Stimulated activated CD4-positive, alpha-beta T cell treated with anti-CD3 and anti-CD28 coated beads, Interleukin-1b, Interleukin-23, amount 100 ng/mL, for 4 hours (primary cell): Measurements from ENCODE around the gene EGR4.
A peak's percentile ranks its signal among the peaks of the same experiment; 100 is the strongest.

ENCODE experiments used
- DNase-seq, 2 donors: peaks; one replicate each; pipeline ENCODE4 v3.0.0-alpha.2; 2020; ENCODE audit warnings: low read depth in 2 of 2

The EGR4 gene

DNA sequence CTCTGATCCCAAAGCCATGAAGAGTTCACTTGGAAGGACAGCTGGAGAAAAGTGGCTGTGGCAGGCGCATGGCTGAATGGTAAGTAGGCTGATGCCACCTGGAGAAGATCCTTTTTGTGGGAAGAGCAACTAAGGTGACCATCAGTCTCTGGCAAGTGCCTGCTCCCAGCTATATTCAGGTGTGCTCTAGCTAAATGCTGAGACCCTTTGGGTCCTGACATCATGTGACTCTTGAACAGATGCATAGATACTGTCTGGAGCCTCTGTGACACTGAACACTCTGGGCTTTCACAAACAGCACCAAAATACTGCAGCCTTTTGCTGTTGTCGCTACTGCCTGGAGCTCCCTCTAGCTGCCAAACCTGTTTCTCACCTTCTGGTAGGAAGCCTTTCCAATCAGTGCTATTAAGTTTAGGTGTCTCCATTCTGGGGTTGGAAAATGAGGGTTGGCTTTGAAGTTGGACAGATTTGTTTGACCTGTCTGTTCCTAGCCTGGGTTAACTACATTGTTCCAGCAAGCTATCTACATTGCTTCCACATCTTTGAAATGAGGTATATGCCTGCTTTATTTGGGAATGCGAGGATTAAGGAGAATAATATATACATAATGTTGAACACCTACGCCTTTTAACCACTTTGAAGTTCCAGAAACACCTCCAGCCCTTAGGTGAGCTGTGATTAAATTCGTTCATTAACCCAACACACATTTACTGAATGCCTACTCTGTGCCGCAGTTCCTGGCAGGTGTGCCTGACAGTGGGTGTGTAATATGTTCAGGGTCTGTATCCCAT is 3.1 kb downstream of the EGR4 start:
- DNase-seq: peak in 1 of 2 donors; percentile 30

- no peak for DNase-seq
Observed at GRCh38 chr2:73289304-73289703, 4.0 kb downstream of the EGR4 start.

- DNase-seq: no peak
Observed at GRCh38 chr2:73286134-73286655, 7.2 kb downstream of the EGR4 start.

- DNase-seq: no peak
Observed at GRCh38 chr2:73285159-73285739, 8.1 kb downstream of the EGR4 start.

DNA sequence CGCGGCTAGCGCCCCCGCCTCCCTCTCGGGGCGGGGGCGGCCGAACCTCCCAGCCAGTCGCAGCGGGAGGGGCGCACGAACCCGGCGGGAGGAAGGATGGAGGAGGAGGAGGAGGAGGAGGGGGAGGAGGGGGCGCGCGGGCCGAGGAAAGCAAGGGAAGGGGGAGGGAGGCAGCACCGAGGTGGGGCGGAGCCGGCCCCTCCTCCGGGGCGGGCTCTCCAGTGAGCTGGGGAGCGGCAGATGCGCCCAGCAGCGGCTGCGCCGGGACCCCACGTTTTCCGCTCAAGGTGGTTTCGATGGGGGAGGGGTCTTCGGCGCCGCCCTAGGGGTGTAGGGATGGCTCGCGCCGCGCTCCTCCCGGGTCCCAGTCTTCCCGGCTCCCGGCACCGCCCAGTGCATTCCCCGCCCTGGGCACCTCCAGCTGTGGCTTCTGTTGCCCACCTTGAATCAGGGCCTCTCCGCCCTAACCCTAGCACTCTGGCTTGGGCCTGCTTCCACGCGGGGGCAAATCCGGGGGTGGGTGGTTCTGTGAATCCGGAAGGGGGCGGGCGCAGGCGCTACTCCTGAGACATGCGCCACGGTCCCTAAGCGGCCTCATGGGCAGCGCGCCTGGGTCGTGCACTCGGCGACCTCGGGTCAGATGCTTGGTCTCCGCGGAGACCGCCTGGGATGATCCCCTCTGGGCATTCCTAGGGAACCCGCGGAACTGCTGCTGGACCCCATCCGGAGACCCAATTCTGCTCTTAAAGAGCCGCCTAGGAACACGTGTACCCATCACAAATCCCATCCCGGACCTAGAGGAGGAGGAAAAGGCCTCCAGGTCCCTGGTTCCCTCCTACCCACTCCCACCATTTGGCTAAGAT is 8.8 kb downstream of the EGR4 start, which contains the start of gene FBXO41:
Gene FBXO41, minus strand, starts transcription at position 183 of the 863 bp plus-strand sequence. CDS start 14,848 bp downstream, outside the sequence.
- peak; percentile 74 to 77 for DNase-seq

DNA sequence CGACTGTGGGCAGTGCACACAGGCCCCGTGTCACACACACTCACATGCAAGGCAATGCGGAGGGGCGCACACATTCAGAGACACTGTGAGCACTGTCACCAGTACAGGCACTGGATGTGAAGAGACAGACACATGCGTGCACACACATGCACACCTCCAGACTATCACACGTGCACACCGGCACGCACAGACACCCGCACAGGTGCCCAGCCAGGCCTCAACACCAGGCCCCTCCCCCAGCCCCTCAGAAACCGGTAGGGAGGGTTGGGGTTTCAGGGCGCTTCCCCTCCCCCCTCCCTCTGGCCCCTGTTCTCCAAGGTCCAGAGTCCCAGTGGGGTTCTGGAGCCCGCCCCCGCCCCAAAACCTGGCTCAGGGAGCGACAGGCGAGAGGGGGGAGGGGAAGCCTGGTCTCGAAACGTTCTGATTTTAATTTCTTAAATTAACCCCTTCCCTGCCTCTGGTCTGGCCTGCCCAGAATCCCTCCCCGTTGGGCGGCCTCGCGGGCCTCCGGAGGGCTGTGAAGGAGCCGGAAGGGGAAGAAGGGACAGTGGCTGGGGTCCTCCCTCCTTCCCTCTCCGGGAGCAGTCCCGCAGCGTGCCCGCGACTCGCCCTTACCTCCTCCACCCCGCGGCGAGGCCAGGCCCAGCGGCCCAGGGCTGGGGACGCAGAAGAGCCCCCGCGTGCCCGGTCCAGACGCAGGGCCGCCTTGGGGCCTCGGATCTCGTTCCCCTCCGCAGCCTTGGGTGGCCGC is 9.6 kb downstream of the EGR4 start:
- no peak for DNase-seq

- DNase-seq: no peak
Observed at GRCh38 chr2:73282924-73283544, 10.3 kb downstream of the EGR4 start.

DNA sequence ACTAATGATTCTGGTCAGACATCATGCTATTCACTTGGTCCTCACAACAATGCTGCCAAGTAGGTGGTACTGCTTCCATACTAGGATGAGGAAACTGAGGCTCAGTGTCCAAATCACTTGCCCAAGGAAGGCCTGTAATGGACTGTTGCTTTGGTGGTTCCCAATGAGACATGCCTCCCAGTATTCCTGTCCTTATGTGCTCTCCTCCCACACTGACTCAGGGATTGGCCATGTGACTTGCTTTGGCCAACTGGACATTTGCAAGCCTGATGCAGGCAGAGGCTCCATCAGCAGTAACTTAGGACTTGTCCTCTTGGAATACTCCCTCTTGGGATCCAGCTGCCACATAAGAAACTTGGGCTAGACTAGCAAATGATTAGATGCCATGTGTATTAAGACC is 12.1 kb downstream of the EGR4 start:
- DNase-seq: no peak

DNA sequence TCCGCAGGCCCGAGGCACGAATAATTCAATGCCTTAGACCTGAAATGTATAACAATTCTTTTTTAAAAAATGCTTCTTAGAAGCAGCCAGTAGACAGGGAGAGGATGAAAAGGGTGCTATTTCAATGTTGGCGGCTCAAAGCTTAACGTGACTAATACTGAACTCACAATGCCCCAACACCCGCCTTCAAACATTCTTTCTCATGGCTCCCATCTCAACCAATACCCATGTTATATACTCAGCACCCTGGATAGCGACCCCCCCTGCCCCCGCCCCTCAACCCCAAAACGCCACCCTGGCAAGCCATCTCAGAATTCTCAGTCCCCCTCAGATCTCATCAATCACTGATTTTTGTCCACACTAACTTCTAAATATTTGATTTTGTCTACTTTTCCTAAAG is 13.5 kb downstream of the EGR4 start:
- DNase-seq: no peak

GRCh38 chr2:73272270-73272669 is 21.1 kb downstream of the EGR4 start:
- no peak for DNase-seq

DNA sequence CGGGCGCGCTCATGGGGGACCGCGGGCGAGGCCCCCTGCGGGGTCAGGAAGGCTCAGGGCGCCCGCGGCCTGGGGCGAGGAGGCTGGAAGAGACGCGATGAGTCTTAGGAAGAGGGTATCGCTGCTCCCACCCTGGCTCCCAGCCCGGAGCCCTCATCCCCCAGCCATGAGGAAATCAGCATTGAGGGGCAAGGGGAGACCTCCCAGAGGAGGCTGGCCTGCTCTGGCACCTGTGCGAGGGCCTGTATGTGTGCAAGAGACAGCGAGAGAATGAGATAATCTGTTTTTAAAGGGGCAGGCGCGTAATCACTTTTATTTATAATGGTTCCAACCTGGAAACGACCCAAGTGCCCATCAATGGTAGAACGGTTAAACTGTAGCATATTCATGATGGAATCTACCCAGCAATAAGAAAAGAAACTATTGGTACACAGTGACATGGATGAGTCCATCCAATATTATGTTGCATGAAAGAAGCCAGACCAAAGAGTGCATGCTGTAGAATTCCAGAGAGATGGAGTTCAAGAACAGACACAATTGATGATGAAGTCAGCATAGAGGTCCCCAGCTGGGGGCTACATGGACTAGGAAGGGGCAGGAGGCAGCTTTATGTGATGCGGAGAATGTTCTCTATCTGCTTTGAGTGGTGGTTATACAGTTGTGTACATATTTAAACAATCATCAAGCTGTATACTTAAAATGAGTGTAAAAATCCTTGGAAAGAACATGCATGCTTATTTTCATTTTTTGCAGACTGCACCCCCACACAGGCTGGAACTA is 23.5 kb downstream of the EGR4 start:
- no peak for DNase-seq

DNA sequence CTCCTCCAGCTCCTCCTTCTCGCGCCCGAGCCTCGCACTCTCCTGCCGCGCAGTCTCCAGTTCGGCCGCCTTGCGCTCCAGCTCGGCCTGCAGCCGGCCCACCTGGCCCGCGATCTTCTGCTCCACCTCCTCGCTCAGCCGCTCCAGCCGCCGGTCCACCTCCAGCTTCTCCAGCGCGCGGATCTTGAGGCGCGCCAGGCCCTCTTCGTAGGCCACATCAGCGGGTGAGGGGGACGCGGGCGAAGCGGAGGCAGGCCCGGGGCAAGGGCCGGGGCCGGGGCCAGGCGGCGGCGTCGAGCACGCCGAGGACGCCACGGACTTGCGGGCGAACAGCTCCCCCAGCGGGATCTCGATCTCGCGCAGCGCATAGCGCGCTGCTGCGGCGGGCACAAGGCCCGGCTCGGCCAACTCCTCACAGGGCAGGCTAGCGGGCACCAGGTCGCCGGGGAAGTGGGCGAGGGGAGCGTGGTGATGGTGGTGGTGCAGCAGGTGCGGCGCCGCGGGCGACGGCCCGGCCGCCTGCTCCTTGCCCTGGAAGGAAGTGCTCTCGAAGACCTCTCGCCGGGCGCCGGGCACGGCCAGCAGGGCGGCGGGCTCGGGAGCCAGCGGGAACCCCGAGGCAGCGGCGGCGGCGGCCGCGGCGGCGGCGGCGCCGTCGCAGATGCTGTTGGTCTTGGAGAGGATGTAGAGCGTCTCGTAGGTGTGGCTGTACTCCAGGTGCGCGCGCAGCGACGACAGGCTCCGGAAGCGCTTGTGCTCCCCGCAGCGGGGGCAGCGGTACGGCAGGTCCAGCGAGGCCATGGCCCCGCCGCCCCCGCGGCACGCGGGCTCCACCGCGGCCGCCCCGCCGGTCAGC is 24.3 kb downstream of the EGR4 start:
- DNase-seq: peak; percentile 56 to 72

GRCh38 chr2:73268366-73268829 is 24.9 kb downstream of the EGR4 start:
- no peak for DNase-seq

DNA sequence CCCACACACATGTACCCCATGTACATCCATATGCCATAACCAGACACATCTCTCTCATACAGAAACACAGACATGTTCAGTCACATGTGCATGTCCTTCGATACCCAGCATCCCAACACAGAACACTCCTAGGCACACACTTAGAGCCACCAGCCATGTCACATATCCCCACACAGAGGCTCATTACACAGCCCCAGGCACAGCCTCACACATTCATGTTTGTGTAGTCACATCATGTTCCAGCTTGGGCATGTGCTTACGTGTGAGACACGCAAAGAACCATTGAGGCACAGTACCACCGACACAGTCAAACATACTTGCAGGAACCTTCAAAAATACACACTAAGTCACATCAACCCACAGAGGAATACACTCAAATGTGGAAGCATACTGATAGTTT is 26.3 kb downstream of the EGR4 start:
- DNase-seq: no peak

- no peak for DNase-seq
Observed at GRCh38 chr2:73266061-73266901, 27.1 kb downstream of the EGR4 start.

DNA sequence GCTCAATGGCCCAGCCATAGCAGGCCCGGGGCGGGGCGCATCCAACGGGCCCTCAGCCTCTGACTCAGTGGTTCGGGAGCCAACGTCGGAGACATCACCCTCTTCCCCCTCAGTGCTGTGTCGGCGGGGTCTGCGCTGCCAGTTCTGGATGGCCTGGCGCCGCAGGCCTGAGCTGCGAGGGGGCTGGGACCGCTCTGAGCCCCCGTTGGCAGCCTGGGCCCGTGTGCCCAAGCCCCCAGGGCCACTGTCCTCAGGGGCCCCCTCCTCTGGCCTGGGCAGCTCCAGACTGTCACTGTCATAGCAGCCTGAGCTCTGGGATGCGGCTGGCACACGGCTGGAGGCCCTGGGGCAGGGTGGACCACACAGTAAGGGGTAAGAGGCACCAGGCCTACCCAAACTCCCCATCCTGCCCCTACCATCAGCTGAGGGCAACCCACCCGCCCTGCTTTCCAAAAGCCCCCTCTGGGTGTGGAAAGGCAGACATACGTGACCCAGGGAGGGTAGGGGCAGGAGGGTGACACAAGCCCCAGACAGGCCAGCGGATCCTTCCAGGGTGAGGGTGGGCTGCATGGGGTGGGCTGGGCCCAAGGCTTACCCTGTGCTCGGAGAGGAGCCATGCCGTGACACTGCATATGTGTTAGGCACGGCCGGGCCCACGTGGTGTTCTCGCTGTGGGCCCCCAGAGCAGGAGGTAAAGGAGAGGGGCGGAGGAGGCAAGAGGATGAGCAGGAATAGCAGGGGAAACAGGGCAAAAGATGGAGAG is 27.9 kb downstream of the EGR4 start:
- no peak for DNase-seq

GRCh38 chr2:73264783-73265182 is 28.6 kb downstream of the EGR4 start:
- DNase-seq: no peak

- no peak for DNase-seq
Observed at GRCh38 chr2:73264332-73264606, 29.1 kb downstream of the EGR4 start.
